ENCODE results near the gene POLK. TPM values are rescaled to one million over a fixed set of nuclear protein-coding genes. Genes with fewer than 3 reads are reported as not detected.
"Not testable (repeated sequence)": the region's sequence is repeated elsewhere in the genome, so short reads cannot be mapped to it uniquely, and the experiment has no call there.

Gene POLK
- total RNA-seq, 1 experiment from 2014 or later, result 34.9 TPM

- peaks cover 5% of the 10 kb centered on the region for H3K36me3 Mint-ChIP-seq (ENCODE audit: insufficient read depth, unreplicated experiment)
- H3K27me3 Mint-ChIP-seq (ENCODE audit: unreplicated experiment), result no peaks in the 10 kb centered on the region
- no peak overlapping the region for H3K27ac Mint-ChIP-seq (ENCODE audit: unreplicated experiment)
- H3K9me3 Mint-ChIP-seq (ENCODE audit: low read depth, unreplicated experiment), result no peaks in the 10 kb centered on the region
- no peak for TF ChIP-seq CTCF (IDR thresholded peaks at IDR 0.05; ENCODE audit: unreplicated experiment)
- intact Hi-C loops (cut with micrococcal nuclease; ENCODE audit: unreplicated experiment), result no loop called here
- CTCF ChIA-PET, result no interaction called here
- no peaks in the 10 kb centered on the region for H3K4me1 Mint-ChIP-seq (ENCODE audit: low read depth, unreplicated experiment)
- DNase-seq, result no peak
- no peak overlapping the region for H3K4me3 Mint-ChIP-seq (ENCODE audit: low read depth, unreplicated experiment)
- BruUV-seq (replicated peaks), result no TSS peak
Observed at GRCh38 chr5:75574791-75575190, 63.1 kb downstream of the POLK start.

- intact Hi-C loops (cut with micrococcal nuclease; ENCODE audit: unreplicated experiment); CTCF ChIA-PET; BruUV-seq (replicated peaks); H3K27me3 Mint-ChIP-seq (ENCODE audit: unreplicated experiment); H3K27ac Mint-ChIP-seq (ENCODE audit: unreplicated experiment); H3K4me1 Mint-ChIP-seq (ENCODE audit: low read depth, unreplicated experiment); DNase-seq; H3K36me3 Mint-ChIP-seq (ENCODE audit: insufficient read depth, unreplicated experiment); H3K9me3 Mint-ChIP-seq (ENCODE audit: low read depth, unreplicated experiment); H3K4me3 Mint-ChIP-seq (ENCODE audit: low read depth, unreplicated experiment): not testable (repeated sequence)
Observed at GRCh38 chr5:75578280-75578679, 66.6 kb downstream of the POLK start.

- no TSS peak for BruUV-seq (replicated peaks)
- CTCF ChIA-PET, result interaction anchor here (1.0 kb wide), 1 partner anchor 11 kb away, joined by 5 read pairs; no protein-coding TSS in a partner anchor
- Mint-ChIP-seq H3K4me1 (ENCODE audit: low read depth, unreplicated experiment) (no peaks in the 10 kb centered on the region), H3K4me3 (ENCODE audit: low read depth, unreplicated experiment) (no peak overlapping the region), H3K27me3 (ENCODE audit: unreplicated experiment) (no peaks in the 10 kb centered on the region), H3K36me3 (ENCODE audit: insufficient read depth, unreplicated experiment) (no peaks in the 10 kb centered on the region), H3K27ac (ENCODE audit: unreplicated experiment) (no peak overlapping the region), H3K9me3 (ENCODE audit: low read depth, unreplicated experiment) (no peaks in the 10 kb centered on the region)
- no peak for TF ChIP-seq CTCF (IDR thresholded peaks at IDR 0.05; ENCODE audit: unreplicated experiment)
- intact Hi-C loops (cut with micrococcal nuclease; ENCODE audit: unreplicated experiment), result loop anchor here (2.0 kb wide), 2 partner anchors 96 to 672 kb away; no protein-coding TSS in a partner anchor
- DNase-seq, result no peak
Observed at GRCh38 chr5:75584641-75585040, 73.0 kb downstream of the POLK start.

- intact Hi-C loops (cut with micrococcal nuclease; ENCODE audit: unreplicated experiment), result no loop called here
- Mint-ChIP-seq H3K27me3 (ENCODE audit: unreplicated experiment) (no peaks in the 10 kb centered on the region), H3K4me3 (ENCODE audit: low read depth, unreplicated experiment) (no peak overlapping the region), H3K9me3 (ENCODE audit: low read depth, unreplicated experiment) (no peaks in the 10 kb centered on the region), H3K4me1 (ENCODE audit: low read depth, unreplicated experiment) (no peaks in the 10 kb centered on the region), H3K27ac (ENCODE audit: unreplicated experiment) (no peak overlapping the region), H3K36me3 (ENCODE audit: insufficient read depth, unreplicated experiment) (peaks cover 8% of the 10 kb centered on the region)
- BruUV-seq (replicated peaks), result no TSS peak
- CTCF ChIA-PET, result no interaction called here
- TF ChIP-seq CTCF (IDR thresholded peaks at IDR 0.05; ENCODE audit: unreplicated experiment), result no peak
- DNase-seq, result no peak
Observed at GRCh38 chr5:75588666-75589065, 77.0 kb downstream of the POLK start.

GRCh38 chr5:75600535-75600934 is 88.8 kb downstream of the POLK start:
- no TSS peak for BruUV-seq (replicated peaks)
- Mint-ChIP-seq H3K27me3 (ENCODE audit: unreplicated experiment) (no peaks in the 10 kb centered on the region), H3K27ac (ENCODE audit: unreplicated experiment) (no peak overlapping the region), H3K9me3 (ENCODE audit: low read depth, unreplicated experiment) (no peaks in the 10 kb centered on the region), H3K36me3 (ENCODE audit: insufficient read depth, unreplicated experiment) (peaks cover 6% of the 10 kb centered on the region), H3K4me3 (ENCODE audit: low read depth, unreplicated experiment) (no peak overlapping the region), H3K4me1 (ENCODE audit: low read depth, unreplicated experiment) (peaks cover 9% of the 10 kb centered on the region)
- TF ChIP-seq CTCF (IDR thresholded peaks at IDR 0.05; ENCODE audit: unreplicated experiment), result no peak
- DNase-seq, result no peak
- intact Hi-C loops (cut with micrococcal nuclease; ENCODE audit: unreplicated experiment), result no loop called here
- CTCF ChIA-PET, result no interaction called here

Data from Calu3 (cell line).